Measurements from ENCODE around the gene CDK16. TPM values are rescaled to one million over a fixed set of nuclear protein-coding genes. Genes with fewer than 3 reads are reported as not detected.

The CDK16 gene
- total RNA-seq, 4 donors from 2014 or later = 118 to 188 (median 154) TPM

DNA sequence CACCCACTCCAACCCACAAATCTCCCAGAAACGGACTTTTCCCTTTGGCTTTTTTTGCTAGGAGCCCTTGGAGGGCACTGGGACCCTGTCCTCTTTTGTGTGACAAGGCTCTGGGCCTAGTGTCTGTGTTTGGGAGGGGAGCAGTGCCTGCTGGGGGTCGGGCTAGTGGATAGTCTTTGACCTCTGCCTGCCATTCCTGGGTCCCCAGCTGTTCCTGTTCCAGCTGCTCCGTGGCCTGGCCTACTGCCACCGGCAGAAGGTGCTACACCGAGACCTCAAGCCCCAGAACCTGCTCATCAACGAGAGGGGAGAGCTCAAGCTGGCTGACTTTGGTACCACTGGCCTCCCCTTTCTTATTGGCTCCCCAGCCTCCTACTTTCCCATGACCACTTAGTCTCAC lies 7.6 kb downstream of the CDK16 start:
- no peak for DNase-seq
- no peaks in the 10 kb centered on the region for H3K9me3 ChIP-seq
- H3K36me3 ChIP-seq = peaks cover 0 to 53% (median 0%) of the 10 kb centered on the region in 3 donors
- no peak overlapping the region for H3K4me3 ChIP-seq
- H3K27ac ChIP-seq = no peak overlapping the region
- H3K4me1 ChIP-seq = no peaks in the 10 kb centered on the region
- TF ChIP-seq CTCF (IDR thresholded peaks at IDR 0.05) = no peak
- TF ChIP-seq POLR2A (IDR thresholded peaks at IDR 0.05) = no peak
- H3K27me3 ChIP-seq = no peaks in the 10 kb centered on the region

- Histone ChIP-seq H3K27me3 (no peaks in the 10 kb centered on the region), H3K9me3 (no peaks in the 10 kb centered on the region), H3K36me3 (peaks cover 0 to 53% (median 0%) of the 10 kb centered on the region in 3 donors), H3K27ac (no peak overlapping the region), H3K4me3 (no peak overlapping the region), H3K4me1 (no peaks in the 10 kb centered on the region)
- no peak for DNase-seq
- no peak for TF ChIP-seq POLR2A (IDR thresholded peaks at IDR 0.05)
- TF ChIP-seq CTCF (IDR thresholded peaks at IDR 0.05) = no peak
These were observed 8.3 kb downstream of the CDK16 start for GRCh38 chrX:47226531-47227333.

GRCh38 chrX:47227334-47227583 lies 8.8 kb downstream of the CDK16 start:
- Histone ChIP-seq H3K4me3 (no peak overlapping the region), H3K4me1 (no peaks in the 10 kb centered on the region), H3K9me3 (no peaks in the 10 kb centered on the region), H3K27ac (no peak overlapping the region), H3K36me3 (peaks cover 0 to 53% (median 0%) of the 10 kb centered on the region in 3 donors), H3K27me3 (no peaks in the 10 kb centered on the region)
- no peak for TF ChIP-seq POLR2A (IDR thresholded peaks at IDR 0.05)
- TF ChIP-seq CTCF (IDR thresholded peaks at IDR 0.05) = no peak
- peak in 1 of 3 donors; percentile 37 for DNase-seq

DNA sequence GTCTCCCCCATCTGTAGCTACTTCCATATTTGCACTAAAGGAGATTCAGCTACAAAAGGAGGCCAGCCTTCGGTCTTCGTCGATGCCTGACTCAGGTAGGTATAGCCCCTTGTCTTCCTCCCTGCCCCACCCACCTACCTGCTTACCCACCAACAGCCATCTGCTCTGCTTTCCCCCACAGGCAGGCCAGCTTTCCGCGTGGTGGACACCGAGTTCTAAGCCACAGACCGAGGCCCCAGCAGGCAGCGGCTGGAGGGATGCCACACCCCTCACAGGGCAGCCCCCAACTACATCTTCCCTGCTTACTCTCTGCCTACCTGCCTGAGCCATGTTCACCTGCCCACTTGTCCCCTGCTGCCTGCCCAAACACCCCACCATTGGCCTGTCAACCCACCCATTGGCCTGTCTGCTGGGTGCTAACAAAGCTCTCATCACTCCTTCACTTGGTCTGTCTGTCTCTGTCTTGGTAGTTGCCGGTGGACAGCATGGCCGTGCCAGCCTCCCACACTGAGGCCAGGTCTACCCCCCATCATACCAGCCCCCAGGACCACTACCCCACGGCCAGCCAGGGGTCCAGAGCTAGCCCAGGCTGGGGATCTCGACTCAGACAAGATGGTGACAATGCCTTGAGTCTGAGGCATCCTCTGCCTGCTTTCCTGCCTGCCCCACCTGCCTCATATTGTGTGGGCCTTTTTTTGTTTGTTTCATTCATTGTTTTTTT lies 10.2 kb downstream of the CDK16 start:
- Histone ChIP-seq H3K27me3 (no peaks in the 10 kb centered on the region), H3K27ac (no peak overlapping the region), H3K9me3 (no peaks in the 10 kb centered on the region), H3K4me1 (no peaks in the 10 kb centered on the region), H3K36me3 (peaks cover 0 to 48% (median 0%) of the 10 kb centered on the region in 3 donors), H3K4me3 (no peak overlapping the region)
- TF ChIP-seq POLR2A (IDR thresholded peaks at IDR 0.05) (no peak), CTCF (IDR thresholded peaks at IDR 0.05) (no peak)
- peak in 1 of 3 donors; percentile 42 for DNase-seq

DNA sequence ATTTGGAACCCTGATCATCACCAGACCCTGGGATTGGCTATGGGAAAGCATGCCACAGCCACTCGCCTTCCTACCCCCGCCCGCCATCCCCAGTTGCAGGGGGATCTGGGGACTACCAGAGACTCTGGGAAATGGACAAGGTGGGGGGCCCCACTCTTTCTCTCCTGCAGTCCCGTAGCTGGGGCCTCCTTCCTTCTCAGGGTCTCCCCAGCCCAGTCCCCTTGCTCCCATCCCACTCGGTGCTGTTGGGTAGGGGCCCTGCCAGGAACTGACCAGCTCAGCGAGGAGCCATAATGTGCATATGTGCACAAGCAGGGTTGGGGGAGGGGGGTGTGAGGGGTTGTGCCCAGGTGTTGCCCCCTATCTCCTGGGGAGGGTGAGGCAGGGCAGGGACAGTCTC lies 10.9 kb downstream of the CDK16 start:
- no peaks in the 10 kb centered on the region for H3K4me1 ChIP-seq
- H3K36me3 ChIP-seq = peaks cover 0 to 41% (median 0%) of the 10 kb centered on the region in 3 donors
- H3K27me3 ChIP-seq = no peaks in the 10 kb centered on the region
- H3K9me3 ChIP-seq = no peaks in the 10 kb centered on the region
- peak in 1 of 3 donors; percentile 42 for DNase-seq
- TF ChIP-seq POLR2A (IDR thresholded peaks at IDR 0.05) = no peak
- H3K4me3 ChIP-seq = no peak overlapping the region
- no peak overlapping the region for H3K27ac ChIP-seq
